HPDE6-E6E7 (cell line): ENCODE data around the gene BMAL1.

Source experiments
- DNase-seq: peaks from one replicate; pipeline ENCODE4 v3.0.0; 2011; ENCODE audit warnings: missing footprints; ENCODE audit errors: extremely low spot score

Gene BMAL1

GRCh38 chr11:13261591-13262061, 16.0 kb upstream of the BMAL1 start:
- DNase-seq = peak; percentile 52

- DNase-seq = no peak
Measured at GRCh38 chr11:13262096-13262495, 15.5 kb upstream of the BMAL1 start.

- DNase-seq = no peak
Measured at GRCh38 chr11:13268791-13269190, 8.8 kb upstream of the BMAL1 start.

- no peak for DNase-seq
Measured at GRCh38 chr11:13269775-13270174, 7.8 kb upstream of the BMAL1 start.

- no peak for DNase-seq
Measured at GRCh38 chr11:13271060-13271693, 6.4 kb upstream of the BMAL1 start.

GRCh38 chr11:13276454-13276831, 1.1 kb upstream of the BMAL1 start:
- DNase-seq = no peak

GRCh38 chr11:13276832-13277767, 490 bp upstream of the BMAL1 start:
- peak; percentile 98 for DNase-seq

GRCh38 chr11:13278609-13279486, 1.3 kb downstream of the BMAL1 start:
- DNase-seq = no peak

- no peak for DNase-seq
Measured at GRCh38 chr11:13279487-13279834, 1.9 kb downstream of the BMAL1 start.

GRCh38 chr11:13280092-13280722, 2.6 kb downstream of the BMAL1 start:
- DNase-seq = no peak

GRCh38 chr11:13280777-13281176, 3.2 kb downstream of the BMAL1 start:
- DNase-seq = no peak

- no peak for DNase-seq
Measured at GRCh38 chr11:13283636-13284035, 6.0 kb downstream of the BMAL1 start.

- no peak for DNase-seq
Measured at GRCh38 chr11:13284776-13285588, 7.4 kb downstream of the BMAL1 start.

GRCh38 chr11:13286279-13286821, 8.8 kb downstream of the BMAL1 start:
- no peak for DNase-seq

- no peak for DNase-seq
Measured at GRCh38 chr11:13287036-13287435, 9.4 kb downstream of the BMAL1 start.

- no peak for DNase-seq
Measured at GRCh38 chr11:13287681-13288080, 10.1 kb downstream of the BMAL1 start.

- no peak for DNase-seq
Measured at GRCh38 chr11:13288375-13289029, 10.9 kb downstream of the BMAL1 start.

- no peak for DNase-seq
Measured at GRCh38 chr11:13289081-13289480, 11.5 kb downstream of the BMAL1 start.

- DNase-seq = no peak
Measured at GRCh38 chr11:13290221-13290980, 12.8 kb downstream of the BMAL1 start.
